Right lobe of liver (tissue), 6 donors: ENCODE measurements around the gene CFLAR. TPM values are rescaled to one million over a fixed set of nuclear protein-coding genes. Genes with fewer than 3 reads are reported as not detected.

Source experiments
- ATAC-seq, 4 donors: fragments of 200-7000 bp; cut with Tn5 transposase; one replicate each; pipeline ENCODE4 v1.9.1; 2020; ENCODE audit warnings: mild to moderate bottlenecking in 4 of 4, moderate library complexity in 4 of 4
- DNase-seq, 3 donors: peaks; one replicate each; pipeline ENCODE4 v3.0.0-alpha.2; 2020
- H3K27ac ChIP-seq, 3 donors: fragments of 200-600 bp; one replicate each; pipeline ENCODE4 v1.8.0; 2022
- H3K27me3 ChIP-seq, 2 donors: fragments of 200-600 bp; one replicate each; pipeline ENCODE4 v1.8.0; 2022
- H3K36me3 ChIP-seq, 4 donors: fragments of 200-600 bp; sonication (generic) in 1 of 4; one replicate each; pipeline versions ENCODE4 v1.5.1 to v1.8.0; 2017 to 2022; ENCODE audit warnings: control low read depth in 1 of 4
- H3K4me1 ChIP-seq, 4 donors: fragments of 200-600 bp; sonication (generic) in 1 of 4; one replicate each; pipeline versions ENCODE4 v1.5.1 to v1.8.0; 2017 to 2022; ENCODE audit warnings: control low read depth in 1 of 4
- H3K4me3 ChIP-seq, 3 donors: fragments of 200-600 bp; one replicate each; pipeline ENCODE4 v1.8.0; 2022
- H3K9me3 ChIP-seq, 4 donors: fragments of 200-600 bp; sonication (generic) in 1 of 4; one replicate each; pipeline versions ENCODE4 v1.5.1 to v1.8.0; 2017 to 2022; ENCODE audit warnings: control low read depth in 1 of 4
- CTCF ChIP-seq, 4 donors: fragments of 200-600 bp in 3 of 4; fragments of 450-650 bp in 1 of 4; IDR thresholded peaks; one replicate each; pipeline versions ENCODE4 v1.5.1 to v1.8.0; 2016 to 2022; ENCODE audit warnings: antibody characterized with exemption in 4 of 4, mild to moderate bottlenecking in 2 of 4
- POLR2A ChIP-seq: fragments of 450-650 bp; IDR thresholded peaks from one replicate; pipeline ENCODE4 v1.6.1; 2017; ENCODE audit warnings: antibody characterized with exemption, mild to moderate bottlenecking
- WGBS: methylation state at CpG from one replicate; pipeline ENCODE4 v1.1.6; 2018; ENCODE audit warnings: low coverage, low lambda C conversion rate; ENCODE audit not compliant: insufficient coverage; ENCODE audit errors: missing lambda C conversion rate; 5-methylcytosine and 5-hydroxymethylcytosine counted together
- intact Hi-C, 2 donors: fragments of 100-400 bp; cut with DNase I; formaldehyde crosslinking; loops; one replicate each; pipeline versions ENCODE4 v1.11.2 to v1.14.1; 2022
- long read RNA-seq: library from polyadenylated mRNA; unstranded; transcript quantifications from one replicate; pipeline ENCODE4 v2.0.0, GENCODE V29; 2019
- total RNA-seq, 6 experiments: library from RNA; depleted of rRNA in 2 of 6; stranded (reverse); fragments of >200 nt in 2 of 6; fragmentation: NEBNext Ultra II Directional in 3 of 6; extraction: Animal tissue kit (Norgen Biotek cat#: 25700) in 3 of 6; gene quantifications; one replicate each; pipeline versions ENCODE4 v1.1.0 to v1.2.4, GENCODE V29; 2016 to 2023
- donor health status: DM: no; HTN: yes; CAD: no.
- donor health status: DM: no; HTN: no; CAD: no.
- donor health status: DM: no; HTN: no; CAD: no.
- donor health status: DM: no; HTN: yes; CAD: no.
- donor health status: DM: no; HTN: yes; CAD: no.

Gene CFLAR
- total RNA-seq: 10 to 100 TPM; 50.2 to 85.4 (median 66.3) TPM
- long read RNA-seq, full-length matches to known transcripts: 18 of 23 reads
- long read RNA-seq, partial matches to known transcripts: 2 of 23 reads
- long read RNA-seq, other reads (novel, unspliced or antisense): 3 of 23 reads

- DNase-seq (peak; percentile 80 to 91 (median 89)), ATAC-seq (peak; percentile 57 to 78 (median 68))
- Histone ChIP-seq H3K4me3 (peak within 1 kb of the TSS; percentile 68 to 90 (median 89)), H3K27ac (peak within 1 kb of the TSS; percentile 99 to 100 (median 100)), H3K9me3 (no peaks in the 10 kb centered on the region), H3K36me3 (no peaks in the 10 kb centered on the region), H3K4me1 (peaks cover 0 to 29% (median 8%) of the 10 kb centered on the region in 4 donors), H3K27me3 (no peaks in the 10 kb centered on the region)
- intact Hi-C loops: no loop called here
- 1% methylated on average over 14 of the region's 75 CpGs for WGBS
- TF ChIP-seq POLR2A (peak; percentile 80), CTCF (IDR thresholded peaks at IDR 0.05) (no peak)
Observed at GRCh38 chr2:201116115-201116958, at the start of gene CFLAR. TSS of gene CFLAR (plus strand) at chr2:201116164. CDS start at chr2:201129866, 13,702 bp downstream.

GRCh38 chr2:201070948-201071478, 45.0 kb upstream of the CFLAR start:
- intact Hi-C loops: loop anchor here (5.0 to 10.0 kb wide), 2 partner anchors 94 to 106 kb away; no protein-coding TSS in a partner anchor
- H3K36me3 ChIP-seq: no peaks in the 10 kb centered on the region
- ATAC-seq: peak; percentile 6 to 33 (median 25)
- DNase-seq: no peak
- peaks cover 0 to 26% (median 7%) of the 10 kb centered on the region in 4 donors for H3K4me1 ChIP-seq
- WGBS: 0% methylated on average over 21 of the region's 21 CpGs
- TF ChIP-seq CTCF (IDR thresholded peaks at IDR 0.05): no peak
- TF ChIP-seq POLR2A: no peak
- H3K27ac ChIP-seq: peak overlapping the region; percentile 81 to 92 (median 92)
- peak overlapping the region; percentile 76 to 96 (median 91) for H3K4me3 ChIP-seq
- H3K27me3 ChIP-seq: no peaks in the 10 kb centered on the region
- no peaks in the 10 kb centered on the region for H3K9me3 ChIP-seq

- DNase-seq (peak; percentile 91 to 93 (median 93)), ATAC-seq (peak; percentile 95 to 99 (median 96))
- under 1% methylated on average over 26 of the region's 34 CpGs for WGBS
- H3K4me3 ChIP-seq: peak within 1 kb of the TSS; percentile 76 to 96 (median 91)
- H3K27ac ChIP-seq: peak within 1 kb of the TSS; percentile 81 to 92 (median 92)
- H3K9me3 ChIP-seq: no peaks in the 10 kb centered on the region
- H3K4me1 ChIP-seq: peaks cover 0 to 26% (median 7%) of the 10 kb centered on the region in 4 donors
- no peaks in the 10 kb centered on the region for H3K27me3 ChIP-seq
- no peaks in the 10 kb centered on the region for H3K36me3 ChIP-seq
- intact Hi-C loops: loop anchor here (5.0 to 10.0 kb wide), 2 partner anchors 93 to 106 kb away; no protein-coding TSS in a partner anchor
- TF ChIP-seq POLR2A: peak; percentile 64
- TF ChIP-seq CTCF (IDR thresholded peaks at IDR 0.05): peak; percentile 26 to 41 (median 35)
Observed at GRCh38 chr2:201071479-201072200, 44.3 kb upstream of the CFLAR start, which contains the start of the genes HYCC2 and NDUFB3. TSS of gene HYCC2 (minus strand) at chr2:201071671. CDS start at chr2:201024009, 47,662 bp downstream. TSS of gene NDUFB3 (plus strand) at chr2:201072001. CDS start at chr2:201078883, 6,882 bp downstream.

- Histone ChIP-seq H3K27ac (peak overlapping the region; percentile 81 to 92 (median 92)), H3K4me1 (peaks cover 0 to 26% (median 7%) of the 10 kb centered on the region in 4 donors), H3K27me3 (no peaks in the 10 kb centered on the region), H3K36me3 (no peaks in the 10 kb centered on the region), H3K9me3 (no peaks in the 10 kb centered on the region), H3K4me3 (peak overlapping the region; percentile 76 to 96 (median 91))
- no peak for TF ChIP-seq CTCF (IDR thresholded peaks at IDR 0.05)
- no peak for TF ChIP-seq POLR2A
- intact Hi-C loops: loop anchor here (5.0 to 10.0 kb wide), 2 partner anchors 93 to 105 kb away; no protein-coding TSS in a partner anchor
- WGBS: under 1% methylated on average over 5 of the region's 5 CpGs
- no peak for DNase-seq
- peak in 2 of 4 donors; percentile 2 to 4 for ATAC-seq
Observed at GRCh38 chr2:201072201-201072530, 43.8 kb upstream of the CFLAR start.
